Esophagus muscularis mucosa (tissue), 3 donors: ENCODE measurements around the gene ISOC1.

Experiments
- CTCF ChIP-seq, 3 experiments: fragments of 200-600 bp in 2 of 3; fragments of 450-650 bp in 1 of 3; sonication (generic) in 2 of 3; IDR thresholded peaks; one replicate each; pipeline ENCODE4 v1.5.1; 2017 to 2019; ENCODE audit warnings: antibody characterized with exemption in 3 of 3, mild to moderate bottlenecking in 2 of 3, moderate library complexity in 1 of 3
- POLR2A ChIP-seq: fragments of 450-650 bp; IDR thresholded peaks from one replicate; pipeline ENCODE4 v1.6.1; 2017; ENCODE audit warnings: antibody characterized with exemption, moderate library complexity, mild to moderate bottlenecking, low read depth
- POLR2AphosphoS5 ChIP-seq, 2 donors: sonication (generic); formaldehyde crosslinking; IDR thresholded peaks; one replicate each; pipeline ENCODE4 v1.6.1; 2017; ENCODE audit warnings: antibody characterized with exemption in 2 of 2

DNA sequence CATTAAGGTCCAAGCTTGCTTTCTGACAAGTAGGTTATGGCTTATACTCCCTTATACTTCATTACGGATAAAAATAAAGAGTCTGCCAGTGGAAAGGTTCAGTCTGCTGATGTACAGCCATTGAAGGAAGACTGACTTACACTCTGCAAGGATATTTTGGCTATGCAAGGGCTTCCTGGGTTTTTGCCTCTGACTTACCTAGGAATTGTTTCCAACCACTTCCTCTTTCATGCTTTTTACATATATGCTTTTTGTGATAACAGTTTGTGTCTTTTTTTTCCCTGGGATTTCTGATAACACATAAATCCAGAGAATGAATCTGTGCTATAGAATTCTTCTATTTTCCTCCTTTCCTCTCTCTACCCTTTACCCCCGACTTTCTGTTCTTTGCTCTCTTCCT lies 16.8 kb downstream of the ISOC1 start:
- TF ChIP-seq POLR2AphosphoS5 (IDR thresholded peaks at IDR 0.05) (no peak), CTCF (IDR thresholded peaks at IDR 0.05) (no peak), POLR2A (no peak)
